ENCODE results near the gene SLC16A11.
"Not testable (repeated sequence)": the region's sequence is repeated elsewhere in the genome, so short reads cannot be mapped to it uniquely, and the experiment has no call there.

Gene SLC16A11

GRCh38 chr17:6997171-6997570 lies 46.7 kb downstream of the SLC16A11 start:
- ChIA-PET POLR2A (no interaction called here), CTCF (interaction anchor here (1.5 to 2.8 kb wide), 2 partner anchors 83 to 153 kb away, joined by 3 to 11 read pairs; no protein-coding TSS in a partner anchor)
- no peak for DNase-seq (ENCODE audit: extremely low spot score)
- TF ChIP-seq, protein P1, sequence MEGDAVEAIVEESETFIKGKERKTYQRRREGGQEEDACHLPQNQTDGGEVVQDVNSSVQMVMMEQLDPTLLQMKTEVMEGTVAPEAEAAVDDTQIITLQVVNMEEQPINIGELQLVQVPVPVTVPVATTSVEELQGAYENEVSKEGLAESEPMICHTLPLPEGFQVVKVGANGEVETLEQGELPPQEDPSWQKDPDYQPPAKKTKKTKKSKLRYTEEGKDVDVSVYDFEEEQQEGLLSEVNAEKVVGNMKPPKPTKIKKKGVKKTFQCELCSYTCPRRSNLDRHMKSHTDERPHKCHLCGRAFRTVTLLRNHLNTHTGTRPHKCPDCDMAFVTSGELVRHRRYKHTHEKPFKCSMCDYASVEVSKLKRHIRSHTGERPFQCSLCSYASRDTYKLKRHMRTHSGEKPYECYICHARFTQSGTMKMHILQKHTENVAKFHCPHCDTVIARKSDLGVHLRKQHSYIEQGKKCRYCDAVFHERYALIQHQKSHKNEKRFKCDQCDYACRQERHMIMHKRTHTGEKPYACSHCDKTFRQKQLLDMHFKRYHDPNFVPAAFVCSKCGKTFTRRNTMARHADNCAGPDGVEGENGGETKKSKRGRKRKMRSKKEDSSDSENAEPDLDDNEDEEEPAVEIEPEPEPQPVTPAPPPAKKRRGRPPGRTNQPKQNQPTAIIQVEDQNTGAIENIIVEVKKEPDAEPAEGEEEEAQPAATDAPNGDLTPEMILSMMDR (IDR thresholded peaks at IDR 0.05; ENCODE audit: control extremely low read depth, extremely low read depth, low read depth, missing control alignments) = no peak

DNA sequence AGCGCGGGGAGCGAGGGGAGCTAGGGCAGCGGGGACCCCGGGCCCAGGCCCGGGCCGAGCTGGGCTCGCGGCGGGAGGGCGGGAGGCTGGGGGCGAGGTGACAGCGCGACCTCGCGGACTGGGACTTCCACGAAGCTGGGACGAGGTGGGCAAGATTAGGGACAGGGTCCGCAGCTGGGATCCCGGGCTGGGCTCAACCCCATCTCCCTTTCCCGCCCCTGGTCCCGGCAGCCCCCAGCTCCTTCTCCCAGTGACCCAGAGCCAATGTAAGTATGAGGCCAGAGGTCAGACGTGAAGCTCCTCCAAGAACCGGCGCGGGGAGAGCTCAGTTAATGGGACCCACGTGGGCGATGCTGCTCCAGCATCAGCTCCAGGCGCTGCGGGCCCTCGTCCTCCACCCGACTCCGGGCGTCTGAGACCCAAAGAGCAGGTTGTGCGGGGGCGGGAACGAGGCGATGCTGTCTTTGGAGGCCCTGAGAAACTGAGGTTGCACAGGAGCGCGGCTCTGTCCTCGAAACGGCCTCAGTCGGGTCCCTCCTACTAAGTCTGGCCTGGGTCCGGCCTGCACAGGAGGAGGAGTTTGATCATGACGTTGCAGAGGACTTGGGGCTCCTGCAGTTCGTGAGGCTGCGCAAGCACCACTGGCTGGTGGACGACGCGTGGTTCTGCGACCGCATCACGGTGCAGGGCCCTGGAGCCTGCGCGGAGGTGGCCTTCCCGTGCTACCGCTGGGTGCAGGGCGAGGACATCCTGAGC lies 47.5 kb downstream of the SLC16A11 start:
- POLR2A ChIA-PET = no interaction called here

GRCh38 chr17:6995500-6996255 lies 48.2 kb downstream of the SLC16A11 start, which contains the start of gene ALOX12:
Gene ALOX12 (plus strand): TSS chr17:6996049. CDS start chr17:6996118, 69 bp downstream.
- TF ChIP-seq, protein P1 (IDR thresholded peaks at IDR 0.05; ENCODE audit: control extremely low read depth, extremely low read depth, low read depth, missing control alignments) = no peak
- ChIA-PET CTCF (interaction anchor here (1.1 to 4.3 kb wide), 6 partner anchors 8 to 152 kb away, joined by 3 to 24 read pairs (median 8); no protein-coding TSS in a partner anchor), POLR2A (no interaction called here)
- DNase-seq (ENCODE audit: extremely low spot score) = no peak

More for the DNA sequence above, 47.5 kb downstream of the SLC16A11 start:
- CTCF ChIA-PET = interaction anchor here (1.1 to 4.3 kb wide), 4 partner anchors 7 to 153 kb away, joined by 3 to 24 read pairs (median 7); no protein-coding TSS in a partner anchor
- TF ChIP-seq, protein P1 (IDR thresholded peaks at IDR 0.05; ENCODE audit: control extremely low read depth, extremely low read depth, low read depth, missing control alignments) = no peak
- no peak for DNase-seq (ENCODE audit: extremely low spot score)

DNA sequence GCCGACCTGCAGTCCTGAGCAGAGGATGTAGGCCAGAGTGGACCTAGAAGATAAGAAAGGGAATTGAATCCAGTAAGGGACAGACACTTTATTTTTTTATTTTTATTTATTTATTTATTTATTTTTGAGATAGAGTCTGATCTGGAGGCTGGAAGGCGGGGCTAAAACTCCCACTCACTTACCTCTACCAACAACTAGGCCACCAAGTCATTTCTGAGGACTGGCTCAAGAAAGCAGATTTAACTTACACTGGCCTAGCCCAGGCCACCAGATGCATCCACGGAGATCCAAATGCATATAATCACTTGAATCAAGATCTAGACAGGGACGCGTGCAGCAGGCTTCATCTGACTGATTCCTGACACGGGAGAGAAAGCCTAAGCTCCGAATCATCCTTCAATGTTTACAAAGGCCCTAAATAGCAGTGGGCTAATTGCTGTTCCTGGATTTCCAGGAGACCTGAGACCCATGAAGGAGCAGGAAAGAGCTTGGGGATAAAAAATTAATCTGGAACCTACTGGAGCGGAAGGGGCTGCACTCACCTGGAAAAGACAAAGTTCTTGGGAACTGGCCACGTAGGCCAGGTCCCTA lies 49.1 kb downstream of the SLC16A11 start:
- POLR2A ChIA-PET = no interaction called here
- DNase-seq (ENCODE audit: extremely low spot score) = no peak
- TF ChIP-seq, protein P1 (IDR thresholded peaks at IDR 0.05; ENCODE audit: control extremely low read depth, extremely low read depth, low read depth, missing control alignments) = no peak
- CTCF ChIA-PET = interaction anchor here (1.5 to 4.3 kb wide), 4 partner anchors 9 to 80 kb away, joined by 5 to 24 read pairs (median 12); no protein-coding TSS in a partner anchor

DNA sequence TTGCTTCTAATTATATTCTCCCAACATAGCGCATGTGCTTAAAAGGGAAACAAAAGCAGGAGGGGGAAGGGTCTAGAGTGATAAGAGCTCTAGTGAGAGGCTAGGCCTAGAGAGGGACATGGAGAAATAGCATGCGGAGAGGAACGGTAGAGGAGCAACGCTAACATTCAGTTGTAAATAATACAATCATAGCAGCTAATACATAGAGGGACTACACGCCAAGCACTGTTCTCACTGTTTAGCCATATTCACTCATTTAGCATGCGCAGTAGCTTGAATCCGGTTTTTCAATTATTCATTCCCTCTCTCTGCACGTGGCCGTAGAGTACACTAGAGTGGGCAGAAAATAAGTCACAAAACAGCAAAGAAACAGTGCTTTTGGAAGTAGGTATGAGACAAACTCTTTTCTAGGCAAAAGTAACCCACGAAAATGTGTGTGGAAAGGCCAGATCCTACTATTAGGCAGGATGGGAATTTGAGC lies 49.7 kb downstream of the SLC16A11 start:
- POLR2A ChIA-PET = no interaction called here

GRCh38 chr17:6993613-6994056 lies 50.3 kb downstream of the SLC16A11 start:
- CTCF ChIA-PET = interaction anchor here (1.1 to 4.3 kb wide), 3 partner anchors 10 to 83 kb away, joined by 3 to 24 read pairs (median 14); no protein-coding TSS in a partner anchor
- POLR2A ChIA-PET; DNase-seq (ENCODE audit: extremely low spot score): not testable (repeated sequence)

More for the DNA sequence above, 49.7 kb downstream of the SLC16A11 start:
- DNase-seq (ENCODE audit: extremely low spot score) = no peak
- TF ChIP-seq, protein P1 (IDR thresholded peaks at IDR 0.05; ENCODE audit: control extremely low read depth, extremely low read depth, low read depth, missing control alignments) = no peak
- CTCF ChIA-PET = interaction anchor here (1.1 to 4.3 kb wide), 4 partner anchors 10 to 83 kb away, joined by 3 to 24 read pairs (median 10); no protein-coding TSS in a partner anchor

All from GM10248 (cell line).